ENCODE results near the gene NFILZ. TPM values are rescaled to one million over a fixed set of nuclear protein-coding genes. Genes with fewer than 3 reads are reported as not detected.
A peak's percentile ranks its signal among the peaks of the same experiment; 100 is the strongest.

Gene NFILZ
- total RNA-seq, 1 experiment from 2014 or later: not detected

DNA sequence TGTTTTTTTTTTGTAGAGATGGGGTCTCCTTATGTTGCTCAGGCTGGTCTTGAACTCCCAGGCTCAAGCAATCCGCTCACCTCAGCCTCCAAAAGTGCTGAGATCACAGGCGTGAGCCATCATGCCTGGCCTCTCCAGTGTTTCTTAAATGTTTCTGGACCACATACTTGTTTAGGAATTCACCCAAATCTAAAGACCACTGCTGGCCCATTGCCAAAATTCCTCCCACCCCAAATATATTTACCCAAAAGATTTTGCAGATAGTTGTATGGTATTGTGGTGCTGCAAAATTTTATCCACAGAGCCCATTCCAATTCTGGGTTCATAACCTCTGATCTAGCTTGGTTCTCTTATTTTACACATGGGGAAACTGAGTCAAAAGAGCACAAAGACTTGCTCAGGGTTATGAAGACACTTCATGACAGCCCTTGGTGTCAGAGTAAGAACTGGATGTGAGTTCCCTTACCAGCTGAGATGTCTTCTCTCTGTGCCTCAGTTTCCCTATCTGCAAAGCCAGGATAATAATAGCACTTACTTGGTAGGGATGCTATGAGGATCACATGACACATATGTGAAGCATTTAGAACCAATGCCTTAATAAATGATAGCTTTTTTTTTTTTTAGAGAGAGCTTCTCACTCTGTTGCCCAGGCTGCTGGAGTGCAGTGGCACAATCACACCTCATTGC is 10.9 kb downstream of the NFILZ start:
- CTCF ChIA-PET: interaction anchor here (0.7 to 1.1 kb wide), 4 partner anchors 26 to 128 kb away, joined by 3 to 5 read pairs (median 4); partner anchors contain the start of gene ZNF414
- no peak for DNase-seq
- Mint-ChIP-seq H3K27ac (ENCODE audit: unreplicated experiment) (no peak overlapping the region), H3K4me1 (ENCODE audit: low read depth, unreplicated experiment) (peaks cover 20% of the 10 kb centered on the region), H3K27me3 (ENCODE audit: unreplicated experiment) (peaks cover 28% of the 10 kb centered on the region), H3K4me3 (ENCODE audit: low read depth, unreplicated experiment) (no peak overlapping the region), H3K36me3 (ENCODE audit: insufficient read depth, unreplicated experiment) (peaks cover 5% of the 10 kb centered on the region), H3K9me3 (ENCODE audit: low read depth, unreplicated experiment) (no peaks in the 10 kb centered on the region)
- BruUV-seq (replicated peaks): no TSS peak
- TF ChIP-seq, protein P1, sequence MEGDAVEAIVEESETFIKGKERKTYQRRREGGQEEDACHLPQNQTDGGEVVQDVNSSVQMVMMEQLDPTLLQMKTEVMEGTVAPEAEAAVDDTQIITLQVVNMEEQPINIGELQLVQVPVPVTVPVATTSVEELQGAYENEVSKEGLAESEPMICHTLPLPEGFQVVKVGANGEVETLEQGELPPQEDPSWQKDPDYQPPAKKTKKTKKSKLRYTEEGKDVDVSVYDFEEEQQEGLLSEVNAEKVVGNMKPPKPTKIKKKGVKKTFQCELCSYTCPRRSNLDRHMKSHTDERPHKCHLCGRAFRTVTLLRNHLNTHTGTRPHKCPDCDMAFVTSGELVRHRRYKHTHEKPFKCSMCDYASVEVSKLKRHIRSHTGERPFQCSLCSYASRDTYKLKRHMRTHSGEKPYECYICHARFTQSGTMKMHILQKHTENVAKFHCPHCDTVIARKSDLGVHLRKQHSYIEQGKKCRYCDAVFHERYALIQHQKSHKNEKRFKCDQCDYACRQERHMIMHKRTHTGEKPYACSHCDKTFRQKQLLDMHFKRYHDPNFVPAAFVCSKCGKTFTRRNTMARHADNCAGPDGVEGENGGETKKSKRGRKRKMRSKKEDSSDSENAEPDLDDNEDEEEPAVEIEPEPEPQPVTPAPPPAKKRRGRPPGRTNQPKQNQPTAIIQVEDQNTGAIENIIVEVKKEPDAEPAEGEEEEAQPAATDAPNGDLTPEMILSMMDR (IDR thresholded peaks at IDR 0.05; ENCODE audit: unreplicated experiment): no peak
- intact Hi-C loops (cut with micrococcal nuclease; ENCODE audit: unreplicated experiment): loop anchor here (10.0 kb wide), 1 partner anchor 57 kb away; no protein-coding TSS in a partner anchor

DNA sequence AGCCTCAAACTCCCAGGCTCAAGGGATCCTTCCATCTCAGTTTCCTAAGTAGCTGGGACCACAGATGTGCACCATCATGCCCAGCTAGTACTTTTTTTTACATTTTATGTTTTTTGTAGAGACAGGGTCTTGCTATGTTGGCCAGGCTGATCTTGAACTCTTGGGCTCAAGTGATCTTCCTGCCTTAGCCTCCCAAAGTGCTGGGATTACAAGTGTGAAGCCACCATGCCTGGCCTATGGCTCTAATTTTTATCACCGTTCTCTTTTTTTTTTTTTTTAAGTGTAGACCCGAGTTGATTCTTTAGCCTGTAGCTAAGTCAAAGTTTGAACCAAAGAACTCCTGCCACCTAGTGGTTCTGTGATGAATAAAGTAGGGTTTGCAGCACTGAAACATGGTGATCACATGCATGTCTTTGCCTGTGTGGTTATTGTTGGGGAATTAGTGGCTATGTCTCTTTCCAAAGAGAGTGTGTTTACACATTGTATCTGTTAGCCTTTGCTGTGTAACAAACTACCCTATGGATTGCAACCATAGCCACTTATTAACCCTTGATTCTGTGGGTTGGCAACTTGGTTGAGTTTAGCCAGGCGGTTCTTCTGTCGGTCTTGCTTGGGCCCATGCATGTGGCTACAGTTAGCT is 11.6 kb downstream of the NFILZ start:
- intact Hi-C loops (cut with micrococcal nuclease; ENCODE audit: unreplicated experiment): loop anchor here (10.0 kb wide), 1 partner anchor 57 kb away; no protein-coding TSS in a partner anchor
- no TSS peak for BruUV-seq (replicated peaks)
- Mint-ChIP-seq H3K27me3 (ENCODE audit: unreplicated experiment) (peaks cover 35% of the 10 kb centered on the region), H3K36me3 (ENCODE audit: insufficient read depth, unreplicated experiment) (peaks cover 5% of the 10 kb centered on the region), H3K4me3 (ENCODE audit: low read depth, unreplicated experiment) (no peak overlapping the region), H3K27ac (ENCODE audit: unreplicated experiment) (no peak overlapping the region), H3K4me1 (ENCODE audit: low read depth, unreplicated experiment) (peaks cover 20% of the 10 kb centered on the region), H3K9me3 (ENCODE audit: low read depth, unreplicated experiment) (no peaks in the 10 kb centered on the region)
- CTCF ChIA-PET: interaction anchor here (0.7 to 1.1 kb wide), 4 partner anchors 26 to 128 kb away, joined by 3 to 5 read pairs (median 4); partner anchors contain the start of gene ZNF414
- DNase-seq: peak; percentile 32
- TF ChIP-seq, protein P1 (IDR thresholded peaks at IDR 0.05; ENCODE audit: unreplicated experiment): peak; percentile 19

DNA sequence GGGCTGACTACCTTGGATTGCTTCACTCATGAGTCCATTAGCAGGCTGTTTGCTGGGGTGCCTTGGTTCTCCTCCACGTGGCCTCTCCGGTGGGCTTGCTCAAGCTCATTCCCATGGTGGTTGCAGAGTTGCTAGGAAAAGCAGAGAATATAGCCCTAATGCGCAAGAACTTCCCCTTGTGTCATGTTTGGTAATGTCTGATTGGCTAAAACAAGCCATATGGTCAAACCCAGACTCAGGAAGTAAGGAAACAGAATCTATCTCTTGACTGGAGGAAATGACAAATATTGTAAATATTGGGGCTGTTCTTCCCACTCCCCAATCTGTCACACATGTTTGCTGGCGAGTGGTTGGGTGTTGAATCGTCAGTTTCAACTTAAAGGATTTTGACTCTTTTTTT is 12.1 kb downstream of the NFILZ start:
- Mint-ChIP-seq H3K4me3 (ENCODE audit: low read depth, unreplicated experiment) (no peak overlapping the region), H3K9me3 (ENCODE audit: low read depth, unreplicated experiment) (no peaks in the 10 kb centered on the region), H3K36me3 (ENCODE audit: insufficient read depth, unreplicated experiment) (peaks cover 5% of the 10 kb centered on the region), H3K27ac (ENCODE audit: unreplicated experiment) (no peak overlapping the region), H3K4me1 (ENCODE audit: low read depth, unreplicated experiment) (peaks cover 20% of the 10 kb centered on the region), H3K27me3 (ENCODE audit: unreplicated experiment) (peaks cover 36% of the 10 kb centered on the region)
- no peak for DNase-seq
- intact Hi-C loops (cut with micrococcal nuclease; ENCODE audit: unreplicated experiment): loop anchor here (10.0 kb wide), 1 partner anchor 58 kb away; no protein-coding TSS in a partner anchor
- no TSS peak for BruUV-seq (replicated peaks)
- TF ChIP-seq, protein P1 (IDR thresholded peaks at IDR 0.05; ENCODE audit: unreplicated experiment): no peak
- CTCF ChIA-PET: interaction anchor here (0.8 to 1.1 kb wide), 3 partner anchors 27 to 129 kb away, joined by 3 to 5 read pairs (median 4); partner anchors contain the start of gene ZNF414

DNA sequence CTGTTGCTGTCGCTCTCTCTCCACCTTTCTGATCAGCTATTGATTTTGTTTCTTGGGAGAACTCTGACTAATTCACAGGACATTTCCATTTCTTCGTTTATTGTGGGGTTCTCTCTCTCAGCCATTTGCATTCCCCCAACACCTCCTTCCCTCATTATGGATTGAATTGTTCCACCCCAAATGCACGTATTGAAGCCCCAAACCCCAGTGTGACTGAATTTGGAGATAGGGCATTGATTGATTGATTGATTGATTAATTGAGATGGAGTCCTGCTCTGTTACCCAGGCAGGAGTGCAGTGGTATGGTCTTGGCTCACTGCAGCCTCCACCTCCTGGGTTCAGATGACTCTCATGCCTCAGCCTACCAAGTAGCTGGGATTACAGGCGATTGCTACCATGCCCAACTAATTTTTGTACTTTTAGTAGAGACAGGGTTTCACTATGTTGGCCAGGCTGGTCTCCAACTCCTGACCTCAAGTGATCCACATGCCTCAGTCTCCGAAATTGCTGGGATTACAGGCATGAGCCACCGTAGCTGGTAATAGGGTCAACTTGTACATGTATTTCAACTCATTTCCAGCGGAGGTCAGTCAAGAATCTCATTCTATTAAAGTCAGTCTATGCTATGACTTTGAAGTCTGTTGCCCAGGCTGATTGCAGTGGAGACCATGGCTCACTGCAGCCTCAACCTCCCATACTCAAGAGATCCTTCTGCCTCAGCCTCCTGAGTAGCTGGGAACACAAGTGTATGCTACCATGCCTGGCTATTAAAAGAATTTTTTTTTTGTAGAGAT is 13.6 kb downstream of the NFILZ start:
- intact Hi-C loops (cut with micrococcal nuclease; ENCODE audit: unreplicated experiment): loop anchor here (10.0 kb wide), 1 partner anchor 59 kb away; no protein-coding TSS in a partner anchor
- Mint-ChIP-seq H3K27me3 (ENCODE audit: unreplicated experiment) (peaks cover 36% of the 10 kb centered on the region), H3K4me1 (ENCODE audit: low read depth, unreplicated experiment) (peaks cover 11% of the 10 kb centered on the region), H3K4me3 (ENCODE audit: low read depth, unreplicated experiment) (no peak overlapping the region), H3K9me3 (ENCODE audit: low read depth, unreplicated experiment) (no peaks in the 10 kb centered on the region), H3K36me3 (ENCODE audit: insufficient read depth, unreplicated experiment) (no peaks in the 10 kb centered on the region), H3K27ac (ENCODE audit: unreplicated experiment) (no peak overlapping the region)
- DNase-seq: no peak
- CTCF ChIA-PET: no interaction called here
- BruUV-seq (replicated peaks): no TSS peak
- TF ChIP-seq, protein P1 (IDR thresholded peaks at IDR 0.05; ENCODE audit: unreplicated experiment): no peak

All from Calu3 (cell line).